Neural progenitor cell (in vitro differentiated cells): ENCODE results near the gene NEK10. TPM values are rescaled to one million over a fixed set of nuclear protein-coding genes. Genes with fewer than 3 reads are reported as not detected.

Experiments
- DNase-seq: peaks from one replicate; pipeline ENCODE4 v3.0.0-alpha.2; 2016; ENCODE audit warnings: low spot score
- H2AFZ ChIP-seq: fragments of 200-600 bp; sonication (generic); replicated peaks from 2 replicates; pipeline ENCODE4 v1.6.1; 2016; ENCODE audit warnings: antibody characterized with exemption
- H3F3A ChIP-seq: fragments of 200-600 bp; sonication (generic); 2 replicates; pipeline ENCODE4 v1.6.1; 2016; ENCODE audit warnings: antibody characterized with exemption, low read depth
- H3K27ac ChIP-seq: fragments of 200-600 bp; sonication (generic); 2 replicates; pipeline ENCODE4 v1.5.1; 2016; ENCODE audit warnings: mild to moderate bottlenecking
- H3K27me3 ChIP-seq: fragments of 200-600 bp; sonication (generic); 2 replicates; pipeline ENCODE4 v1.6.1; 2016; ENCODE audit warnings: mild to moderate bottlenecking, moderate library complexity
- H3K36me3 ChIP-seq: fragments of 200-600 bp; sonication (generic); 2 replicates; pipeline ENCODE4 v1.5.1; 2016
- H3K4me1 ChIP-seq: fragments of 200-600 bp; sonication (generic); 2 replicates; pipeline ENCODE4 v1.6.1; 2016; ENCODE audit warnings: mixed run types
- H3K4me2 ChIP-seq: fragments of 200-600 bp; sonication (generic); 2 replicates; pipeline ENCODE4 v1.6.1; 2016
- H3K4me3 ChIP-seq: fragments of 200-600 bp; sonication (generic); 2 replicates; pipeline ENCODE4 v1.5.1; 2016
- H3K79me2 ChIP-seq: fragments of 200-600 bp; sonication (generic); 2 replicates; pipeline ENCODE4 v1.6.1; 2016; ENCODE audit warnings: low read depth
- H3K9ac ChIP-seq: fragments of 200-600 bp; sonication (generic); 2 replicates; pipeline ENCODE4 v1.6.1; 2016
- H3K9me3 ChIP-seq: fragments of 200-600 bp; sonication (generic); 2 replicates; pipeline ENCODE4 v1.5.1; 2016; ENCODE audit warnings: low read depth
- H4K20me1 ChIP-seq: fragments of 200-600 bp; sonication (generic); 2 replicates; pipeline ENCODE4 v1.6.1; 2016; ENCODE audit warnings: low read depth
- H3K27ac Mint-ChIP-seq: 3 replicates; pipeline ENCODE4 v1.8.0; 2021; ENCODE audit warnings: mixed read lengths
- H3K27me3 Mint-ChIP-seq: 2 replicates; pipeline ENCODE4 v1.8.0; 2022; ENCODE audit warnings: low read depth, mild to moderate bottlenecking, inconsistent platforms, moderate library complexity, mixed read lengths; ENCODE audit not compliant: insufficient read depth
- H3K36me3 Mint-ChIP-seq: 3 replicates; pipeline ENCODE4 v1.8.0; 2021; ENCODE audit warnings: mixed read lengths
- H3K4me1 Mint-ChIP-seq: 3 replicates; pipeline ENCODE4 v1.8.0; 2021; ENCODE audit warnings: mixed read lengths
- H3K4me3 Mint-ChIP-seq: 3 replicates; pipeline ENCODE4 v1.8.0; 2021; ENCODE audit warnings: mild to moderate bottlenecking, moderate library complexity, mixed read lengths
- H3K9me3 Mint-ChIP-seq: 3 replicates; pipeline ENCODE4 v1.8.0; 2020; ENCODE audit warnings: mixed read lengths
- CTCF ChIP-seq: fragments of 200-600 bp; sonication (generic); IDR thresholded peaks from 2 replicates; pipeline ENCODE4 v1.5.1; 2017; ENCODE audit warnings: antibody characterized with exemption, mild to moderate bottlenecking
- EZH2 ChIP-seq: fragments of 200-600 bp; sonication (generic); IDR thresholded peaks from 2 replicates; pipeline ENCODE4 v1.6.1; 2017; ENCODE audit warnings: antibody characterized with exemption, mild to moderate bottlenecking, moderate library complexity
- EZH2phosphoT487 ChIP-seq: fragments of 200-600 bp; sonication (generic); IDR thresholded peaks from 2 replicates; pipeline ENCODE4 v1.6.1; 2017; ENCODE audit warnings: antibody characterized with exemption
- total RNA-seq: library from RNA; depleted of rRNA; stranded (reverse); fragments of >200 nt; gene quantifications from 2 replicates; pipeline ENCODE4 v1.2.3, GENCODE V29; 2015; ENCODE audit warnings: low replicate concordance

Gene NEK10
- total RNA-seq, 1 donor from 2014 or later, result 0.54 TPM

GRCh38 chr3:27385504-27385903 is 16.3 kb upstream of the NEK10 start:
- no peaks in the 10 kb centered on the region for H3K27me3 ChIP-seq
- DNase-seq, result no peak
- Mint-ChIP-seq H3K36me3 (peaks cover 25% of the 10 kb centered on the region), H3K4me1 (no peaks in the 10 kb centered on the region), H3K27ac (no peak overlapping the region), H3K27me3 (no peaks in the 10 kb centered on the region), H3K4me3 (no peak overlapping the region), H3K9me3 (peaks cover 2% of the 10 kb centered on the region)
- no peaks in the 10 kb centered on the region for H3F3A ChIP-seq
- no peak overlapping the region for H3K4me3 ChIP-seq
- no peak overlapping the region for H3K4me2 ChIP-seq
- H2AFZ ChIP-seq, result no peak overlapping the region
- no peaks in the 10 kb centered on the region for H3K9me3 ChIP-seq
- no peak overlapping the region for H3K9ac ChIP-seq
- no peaks in the 10 kb centered on the region for H4K20me1 ChIP-seq
- TF ChIP-seq EZH2phosphoT487, result no peak
- TF ChIP-seq CTCF, result no peak
- no peak for TF ChIP-seq EZH2
- peaks cover 44% of the 10 kb centered on the region for H3K36me3 ChIP-seq
- no peak overlapping the region for H3K27ac ChIP-seq
- H3K79me2 ChIP-seq, result no peaks in the 10 kb centered on the region
- no peaks in the 10 kb centered on the region for H3K4me1 ChIP-seq

- Mint-ChIP-seq H3K27me3 (no peaks in the 10 kb centered on the region), H3K9me3 (peaks cover 2% of the 10 kb centered on the region), H3K36me3 (peaks cover 25% of the 10 kb centered on the region), H3K4me3 (no peak overlapping the region), H3K4me1 (no peaks in the 10 kb centered on the region), H3K27ac (no peak overlapping the region)
- TF ChIP-seq EZH2, result no peak
- TF ChIP-seq CTCF, result no peak
- no peak for TF ChIP-seq EZH2phosphoT487
- H3K27ac ChIP-seq, result no peak overlapping the region
- H3K4me1 ChIP-seq, result no peaks in the 10 kb centered on the region
- H2AFZ ChIP-seq, result no peak overlapping the region
- no peaks in the 10 kb centered on the region for H4K20me1 ChIP-seq
- H3K9me3 ChIP-seq, result no peaks in the 10 kb centered on the region
- no peaks in the 10 kb centered on the region for H3K27me3 ChIP-seq
- H3K79me2 ChIP-seq, result no peaks in the 10 kb centered on the region
- H3F3A ChIP-seq, result no peaks in the 10 kb centered on the region
- no peak overlapping the region for H3K4me3 ChIP-seq
- H3K4me2 ChIP-seq, result no peak overlapping the region
- peaks cover 36% of the 10 kb centered on the region for H3K36me3 ChIP-seq
- DNase-seq, result no peak
- no peak overlapping the region for H3K9ac ChIP-seq
Observed at GRCh38 chr3:27384191-27384590, 15.0 kb upstream of the NEK10 start.

GRCh38 chr3:27380433-27381357 is 11.5 kb upstream of the NEK10 start:
- no peak for DNase-seq
- H3K27me3 ChIP-seq, result no peaks in the 10 kb centered on the region
- H3K4me3 ChIP-seq, result no peak overlapping the region
- no peaks in the 10 kb centered on the region for H3K9me3 ChIP-seq
- peaks cover 4% of the 10 kb centered on the region for H4K20me1 ChIP-seq
- H3K27ac ChIP-seq, result no peak overlapping the region
- peaks cover 37% of the 10 kb centered on the region for H3K36me3 ChIP-seq
- H3K9me3 Mint-ChIP-seq, result no peaks in the 10 kb centered on the region
- no peak overlapping the region for H2AFZ ChIP-seq
- H3F3A ChIP-seq, result no peaks in the 10 kb centered on the region
- no peak overlapping the region for H3K27ac Mint-ChIP-seq
- H3K4me3 Mint-ChIP-seq, result no peak overlapping the region
- H3K79me2 ChIP-seq, result no peaks in the 10 kb centered on the region
- TF ChIP-seq CTCF (no peak), EZH2 (no peak), EZH2phosphoT487 (no peak)
- no peaks in the 10 kb centered on the region for H3K4me1 ChIP-seq
- H3K27me3 Mint-ChIP-seq, result no peaks in the 10 kb centered on the region
- no peaks in the 10 kb centered on the region for H3K4me1 Mint-ChIP-seq
- H3K4me2 ChIP-seq, result no peak overlapping the region
- H3K36me3 Mint-ChIP-seq, result peaks cover 17% of the 10 kb centered on the region
- no peak overlapping the region for H3K9ac ChIP-seq
